NT2/D1 (cell line): ENCODE measurements around the gene SYNE2.

Experiments
- SUZ12 ChIP-seq: IDR thresholded peaks from 2 replicates; pipeline ENCODE4 v1.6.1; 2011; ENCODE audit not compliant: insufficient read length, insufficient read depth; ENCODE audit errors: extremely low read depth
- YY1 ChIP-seq: IDR thresholded peaks from 2 replicates; pipeline ENCODE4 v1.6.1; 2011; ENCODE audit not compliant: insufficient read length, insufficient read depth
- ZNF274 ChIP-seq: IDR thresholded peaks from 2 replicates; pipeline ENCODE4 v1.6.1; 2011; ENCODE audit warnings: mild to moderate bottlenecking, low read depth, low read length

DNA sequence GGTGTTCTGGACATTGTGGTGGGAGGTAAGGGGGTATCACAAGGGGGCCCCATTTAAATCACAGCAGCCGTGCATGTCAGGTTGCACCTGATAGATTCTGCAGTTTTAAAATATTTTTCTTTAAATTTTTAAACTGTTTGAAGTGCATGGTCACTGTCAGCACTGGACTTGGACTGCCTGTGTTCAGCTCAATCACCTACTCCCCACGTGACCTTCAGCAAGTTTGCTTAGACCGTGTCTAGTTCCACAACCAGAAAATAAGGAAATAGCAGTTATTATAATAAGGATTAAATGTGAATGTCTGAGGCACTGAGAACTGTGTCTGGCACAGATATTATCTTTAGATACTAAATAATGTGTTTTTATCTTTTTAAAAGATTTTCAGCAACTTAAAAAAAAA, 376.7 kb downstream of the SYNE2 start:
- TF ChIP-seq ZNF274 (no peak), YY1 (no peak), SUZ12 (no peak)
